IPS-NIHi7 (cell line): Measurements from ENCODE around the gene CATSPERZ.

ENCODE experiments used
- DNase-seq: peaks from one replicate; pipeline ENCODE4 v3.0.0; 2012; ENCODE audit warnings: mixed read lengths; ENCODE audit errors: extremely low spot score

CATSPERZ gene

GRCh38 chr11:64299847-64300648 is at the start of gene CATSPERZ:
Gene CATSPERZ (plus strand): TSS chr11:64300358. CDS start chr11:64300411, 53 bp downstream.
- DNase-seq: peak; percentile 46

- DNase-seq: no peak
Measured at GRCh38 chr11:64250415-64251015, 49.6 kb upstream of the CATSPERZ start.

GRCh38 chr11:64251016-64251752 is 49.0 kb upstream of the CATSPERZ start, which contains the start of gene PLCB3:
Gene PLCB3 (plus strand): TSS chr11:64251530. CDS start chr11:64251650, 120 bp downstream.
- peak; percentile 80 for DNase-seq

GRCh38 chr11:64251753-64252002 is 48.5 kb upstream of the CATSPERZ start:
- no peak for DNase-seq

- DNase-seq: no peak
Measured at GRCh38 chr11:64252003-64252872, 47.9 kb upstream of the CATSPERZ start.

- DNase-seq: no peak
Measured at GRCh38 chr11:64253043-64253442, 47.1 kb upstream of the CATSPERZ start.

GRCh38 chr11:64253481-64253880 is 46.7 kb upstream of the CATSPERZ start:
- no peak for DNase-seq

GRCh38 chr11:64254326-64254725 is 45.8 kb upstream of the CATSPERZ start:
- no peak for DNase-seq

GRCh38 chr11:64255135-64256128 is 44.7 kb upstream of the CATSPERZ start:
- DNase-seq: no peak

- DNase-seq: no peak
Measured at GRCh38 chr11:64256300-64256699, 43.9 kb upstream of the CATSPERZ start.

- no peak for DNase-seq
Measured at GRCh38 chr11:64258356-64258755, 41.8 kb upstream of the CATSPERZ start.

- no peak for DNase-seq
Measured at GRCh38 chr11:64258946-64259532, 41.1 kb upstream of the CATSPERZ start.

GRCh38 chr11:64259533-64260067 is 40.6 kb upstream of the CATSPERZ start:
- no peak for DNase-seq

- DNase-seq: no peak
Measured at GRCh38 chr11:64260147-64260708, 39.9 kb upstream of the CATSPERZ start.

- DNase-seq: no peak
Measured at GRCh38 chr11:64261556-64262080, 38.5 kb upstream of the CATSPERZ start.

GRCh38 chr11:64262271-64263002 is 37.7 kb upstream of the CATSPERZ start:
- no peak for DNase-seq

GRCh38 chr11:64263021-64263946 is 36.9 kb upstream of the CATSPERZ start:
- no peak for DNase-seq

GRCh38 chr11:64263947-64264317 is 36.2 kb upstream of the CATSPERZ start:
- DNase-seq: no peak
